NCI-H526 treated with DMSO at 0.1 percent for 48 hours (cell line): Measurements from ENCODE around the gene KCNH8.

Experiments used
- DNase-seq: peaks from one replicate; lab custom pipeline; 2025; lab: John Stamatoyannopoulos, UW

The KCNH8 gene

DNA sequence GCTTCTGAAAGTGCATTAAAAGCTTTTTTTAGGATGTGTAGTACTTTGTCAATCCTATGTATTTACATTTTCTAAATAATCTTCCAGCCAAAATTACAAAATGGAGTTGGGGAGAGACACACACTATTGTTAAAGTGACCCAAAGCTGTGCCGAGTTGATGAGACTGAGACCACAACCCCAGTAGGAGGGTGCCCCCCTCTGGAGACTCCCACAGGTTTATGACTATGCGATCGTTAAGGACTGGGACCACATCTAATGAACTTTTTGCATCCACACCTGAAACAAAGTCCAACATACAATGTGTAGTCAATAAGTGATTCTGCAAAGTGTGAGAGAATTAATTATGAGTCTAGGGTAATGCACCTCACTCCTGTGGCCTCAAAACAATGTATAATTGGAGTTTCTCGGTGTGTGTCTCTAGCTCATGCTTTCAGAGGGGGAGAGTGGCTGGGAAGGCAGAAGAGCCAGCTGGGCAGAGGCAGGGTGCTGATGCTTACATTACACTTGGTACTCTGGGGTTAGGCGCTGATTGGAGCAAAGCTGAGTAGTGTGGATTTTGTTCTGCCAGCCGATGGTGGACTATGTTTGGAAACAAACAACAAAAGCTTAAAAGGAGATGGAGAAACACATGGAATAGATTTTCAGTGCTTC lies 102.8 kb downstream of the KCNH8 start:
- DNase-seq, result no peak

DNA sequence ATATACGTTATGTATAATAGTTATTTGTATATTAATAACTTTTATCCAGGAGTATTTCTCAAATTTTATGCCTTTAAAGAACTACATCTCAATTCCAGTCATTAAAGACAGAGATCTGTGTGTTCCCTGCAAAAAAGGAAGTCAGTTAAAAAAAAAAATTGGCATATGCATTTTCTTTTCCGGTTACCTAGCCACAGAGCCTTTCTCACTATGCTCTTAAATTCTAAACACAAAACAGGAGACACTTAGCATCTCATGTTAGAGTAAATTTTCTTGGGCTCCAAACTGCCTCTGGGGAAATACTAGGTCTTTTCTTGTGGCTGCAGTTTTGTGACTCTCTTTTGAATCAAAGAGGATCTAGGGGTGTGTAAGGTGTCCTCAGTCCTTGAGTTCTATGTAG lies 105.9 kb downstream of the KCNH8 start:
- DNase-seq, result no peak

DNA sequence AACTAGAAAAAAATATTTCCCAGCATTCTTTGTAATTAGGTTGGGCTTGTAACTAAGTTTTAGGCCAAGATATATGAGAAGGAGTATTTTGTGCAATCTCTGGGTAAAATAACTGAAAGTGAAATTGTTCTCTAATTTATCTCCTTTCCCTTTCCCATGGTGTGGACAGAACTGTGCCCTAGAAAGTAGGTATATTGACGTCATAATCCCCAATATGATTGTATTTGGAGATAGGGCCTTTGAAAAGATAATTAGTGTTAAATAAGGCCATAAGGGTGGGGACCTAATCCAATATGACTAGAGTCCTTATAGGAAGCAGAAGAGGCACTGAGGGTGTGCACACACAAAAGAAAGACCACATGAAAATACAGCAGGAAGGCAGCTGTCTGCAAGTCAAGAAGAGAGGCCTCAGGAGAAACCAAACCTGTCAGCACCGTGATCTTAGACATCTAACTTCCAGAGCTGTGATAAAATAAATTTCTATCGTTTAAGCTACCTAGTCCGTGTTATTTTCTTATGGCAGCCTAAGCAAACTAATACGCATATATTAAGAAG lies 106.6 kb downstream of the KCNH8 start:
- DNase-seq, result no peak

DNA sequence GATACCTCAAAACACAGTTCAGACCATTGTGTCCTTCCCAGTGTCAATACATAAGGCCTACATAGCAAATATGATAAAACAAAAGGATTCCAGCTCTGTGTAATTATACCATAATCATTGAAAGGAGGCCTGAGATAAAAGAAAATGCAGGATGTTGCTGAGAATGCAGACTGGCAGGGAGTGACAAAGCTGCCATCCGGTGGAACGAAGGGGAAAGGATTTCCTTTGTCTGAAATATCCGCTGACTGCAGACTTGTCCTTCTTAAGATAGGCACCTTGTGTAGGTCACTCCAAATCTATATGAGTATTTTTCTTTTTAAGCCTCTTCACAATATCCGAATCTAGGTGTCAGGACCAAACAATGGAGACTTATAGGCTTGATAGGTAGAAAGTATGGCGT lies 108.0 kb downstream of the KCNH8 start:
- no peak for DNase-seq

DNA sequence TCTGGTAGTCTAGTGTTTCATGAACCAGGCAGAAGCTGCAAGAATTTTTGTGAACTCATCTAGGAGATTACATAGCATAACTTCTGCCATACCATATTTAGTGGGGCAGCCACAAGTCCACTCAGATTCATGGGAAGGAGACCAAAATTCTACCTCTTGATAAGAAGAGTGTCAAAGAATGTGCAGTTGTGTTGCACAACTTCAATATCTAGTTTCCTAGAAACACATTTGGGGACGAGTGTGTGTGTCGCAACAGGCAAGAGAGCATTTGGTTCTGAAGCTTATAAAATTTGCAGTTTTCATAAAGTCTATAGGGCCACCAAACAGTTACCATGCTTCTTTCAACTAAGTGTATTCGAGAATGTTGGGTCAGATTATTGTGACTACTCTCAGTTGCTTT lies 115.3 kb downstream of the KCNH8 start:
- DNase-seq, result no peak

DNA sequence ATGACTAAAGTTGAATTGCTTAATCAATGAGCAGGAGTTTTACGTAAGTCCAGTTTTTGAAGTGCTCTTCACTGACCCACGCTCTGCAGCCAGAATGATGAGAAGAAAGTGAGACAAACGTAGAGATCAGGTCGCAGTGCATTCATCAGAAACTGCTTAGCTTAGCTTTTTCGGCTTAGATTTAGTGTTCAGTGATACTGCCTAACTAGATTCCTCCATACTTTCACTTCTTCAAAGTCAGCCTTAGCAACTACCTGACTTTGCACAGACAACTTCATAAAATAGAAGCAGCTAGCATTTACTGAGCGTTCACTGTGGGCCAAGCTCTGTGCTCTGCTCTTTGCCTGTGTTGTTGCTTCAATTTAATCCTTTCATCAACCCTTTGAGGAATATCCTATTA lies 116.1 kb downstream of the KCNH8 start:
- no peak for DNase-seq

DNA sequence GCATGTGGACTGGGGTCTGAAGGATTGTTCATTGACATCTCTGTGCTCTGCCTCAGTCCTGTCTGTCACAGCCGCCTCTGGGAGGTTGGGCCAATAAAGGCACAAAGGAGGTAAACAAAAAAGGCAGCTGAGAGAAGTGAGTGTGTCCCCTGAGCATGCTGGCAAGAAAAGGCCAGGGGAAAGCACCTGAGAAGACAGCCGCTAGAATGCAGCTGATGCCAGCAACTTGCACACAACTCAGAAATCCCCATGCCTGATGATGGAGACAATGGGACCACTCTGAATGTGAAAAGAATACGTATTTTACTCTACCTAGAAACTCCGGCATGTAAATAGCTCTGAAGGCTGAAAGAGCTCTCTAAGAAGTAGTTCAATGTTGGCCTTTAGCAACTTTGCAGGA lies 118.7 kb downstream of the KCNH8 start:
- no peak for DNase-seq

DNA sequence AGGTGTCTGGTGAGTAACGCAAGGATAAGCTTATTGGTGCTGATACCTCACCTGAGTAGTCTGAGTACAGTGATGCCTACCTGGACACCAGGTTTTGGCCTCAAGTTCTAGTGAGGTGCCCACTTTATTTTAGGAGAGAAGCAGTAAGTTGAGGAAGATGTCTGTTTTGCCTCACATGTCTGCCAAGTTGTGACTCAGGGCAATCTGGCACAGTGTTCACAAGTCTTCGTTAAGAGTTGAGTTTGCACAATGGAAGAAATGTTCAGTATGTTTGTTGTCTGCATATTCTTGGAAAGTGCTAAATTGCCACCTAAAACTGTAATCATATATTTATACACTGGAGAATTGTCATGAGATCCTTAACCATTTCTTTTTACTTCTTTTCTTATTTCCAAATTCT lies 122.2 kb downstream of the KCNH8 start:
- DNase-seq, result no peak

DNA sequence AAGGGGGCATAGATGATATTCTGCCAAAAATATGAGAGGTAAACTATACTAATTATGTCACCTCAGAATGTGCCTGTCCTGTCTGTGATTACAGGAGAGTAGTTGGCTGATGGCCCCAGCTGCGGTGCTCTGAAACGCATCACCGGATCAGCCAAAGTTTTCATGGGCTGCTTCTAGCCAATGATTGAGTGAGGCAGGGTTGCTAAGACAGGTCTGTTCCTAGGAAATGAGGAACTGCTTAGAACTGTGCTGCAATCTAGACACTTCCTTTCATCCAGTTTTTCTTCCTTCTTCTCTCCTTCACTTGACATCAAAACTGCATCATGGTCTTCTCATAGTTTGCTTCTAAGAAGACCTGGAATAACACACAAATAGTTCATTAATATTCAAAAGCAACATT lies 124.0 kb downstream of the KCNH8 start:
- no peak for DNase-seq

DNA sequence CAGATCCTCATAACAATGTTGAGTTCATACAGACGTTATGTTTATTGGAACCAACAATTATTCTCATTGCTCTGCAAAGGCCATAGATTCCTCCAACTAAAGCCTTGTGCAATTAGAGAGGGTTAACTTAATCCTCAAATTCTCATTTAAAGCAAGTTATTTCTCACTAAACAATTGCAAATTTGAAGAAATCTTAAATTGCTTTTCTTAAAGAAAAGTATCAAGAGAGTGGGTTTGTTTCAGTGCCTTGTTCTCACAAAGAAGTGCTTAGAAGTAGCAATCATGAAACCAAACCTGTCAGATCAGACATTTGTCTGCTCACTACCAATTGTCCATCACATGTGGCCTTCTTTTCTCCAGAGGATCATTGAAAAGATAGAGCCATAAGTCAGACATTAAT lies 124.8 kb downstream of the KCNH8 start:
- no peak for DNase-seq

DNA sequence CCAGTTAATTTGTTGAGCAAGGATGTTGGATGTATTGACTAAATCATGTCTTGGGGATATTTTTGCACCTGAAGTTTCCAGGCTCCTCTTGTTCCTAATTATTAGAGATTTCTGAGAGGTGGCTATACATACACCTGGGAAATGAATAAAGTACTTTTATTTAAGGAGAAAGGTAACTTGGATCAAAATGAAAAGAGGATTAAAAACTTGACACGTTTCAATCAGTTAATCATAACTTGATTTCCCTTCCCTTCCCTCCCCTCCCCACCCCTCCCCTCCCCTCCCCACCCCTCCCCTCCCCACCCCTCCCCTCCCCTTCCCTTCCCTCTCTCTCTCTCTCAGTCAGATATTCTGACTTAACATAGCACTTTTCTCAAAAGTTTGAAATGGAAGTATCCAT lies 126.3 kb downstream of the KCNH8 start:
- no peak for DNase-seq

DNA sequence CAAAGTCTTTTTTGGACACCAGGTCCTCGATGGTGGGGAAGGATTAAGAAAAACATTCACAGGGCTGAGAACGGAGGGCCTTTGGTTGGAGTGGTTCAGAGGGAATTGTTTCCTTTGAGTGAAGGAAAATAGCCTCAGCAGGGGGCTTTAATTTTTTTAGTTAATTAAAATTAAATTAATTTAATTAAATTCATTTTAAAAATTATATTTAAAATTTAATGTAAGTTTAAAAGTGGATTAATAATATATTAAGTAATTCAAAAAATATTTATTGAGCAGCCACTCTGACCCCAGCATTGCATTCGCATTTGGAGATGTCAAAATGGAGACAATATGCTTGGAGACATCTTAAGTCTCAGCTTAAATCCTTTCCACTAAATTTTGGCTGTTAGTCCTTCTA lies 136.7 kb downstream of the KCNH8 start:
- DNase-seq, result no peak

DNA sequence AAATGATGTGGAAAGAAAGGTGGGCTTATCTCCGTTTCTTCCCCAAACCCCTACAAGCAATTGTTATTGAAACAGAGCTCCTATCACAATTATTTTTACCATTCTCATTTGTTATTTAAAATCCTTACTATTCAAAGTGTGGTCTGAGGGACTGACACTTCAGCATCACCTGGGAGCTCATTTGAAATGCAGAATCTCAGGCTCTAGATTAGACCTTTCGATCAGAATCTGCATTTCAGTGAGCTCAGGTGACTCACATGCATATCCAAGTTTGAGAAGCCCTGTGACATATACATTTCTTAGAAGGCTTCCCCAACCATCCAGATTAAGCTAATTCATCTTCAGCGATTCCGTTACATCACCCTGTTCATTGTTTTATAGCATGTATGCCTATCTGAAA lies 145.0 kb downstream of the KCNH8 start:
- no peak for DNase-seq

DNA sequence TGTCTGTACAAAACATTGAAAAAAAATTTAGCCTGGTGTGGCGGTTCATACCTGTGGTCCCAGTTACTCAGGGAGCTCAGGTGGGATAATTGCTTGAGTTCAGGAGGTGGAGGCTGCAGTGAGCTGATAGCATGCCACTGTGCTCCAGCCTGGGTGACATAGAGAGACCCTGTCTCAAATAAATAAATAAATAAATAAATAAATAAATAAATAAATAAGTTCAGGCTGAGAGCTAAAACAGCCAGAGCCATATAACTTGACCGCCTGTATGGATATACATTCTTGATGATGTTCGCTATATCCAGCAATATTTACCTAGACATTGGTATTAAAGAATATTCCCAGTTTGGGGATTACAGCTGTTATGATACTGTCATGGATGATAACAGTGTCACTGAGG lies 146.9 kb downstream of the KCNH8 start:
- no peak for DNase-seq

DNA sequence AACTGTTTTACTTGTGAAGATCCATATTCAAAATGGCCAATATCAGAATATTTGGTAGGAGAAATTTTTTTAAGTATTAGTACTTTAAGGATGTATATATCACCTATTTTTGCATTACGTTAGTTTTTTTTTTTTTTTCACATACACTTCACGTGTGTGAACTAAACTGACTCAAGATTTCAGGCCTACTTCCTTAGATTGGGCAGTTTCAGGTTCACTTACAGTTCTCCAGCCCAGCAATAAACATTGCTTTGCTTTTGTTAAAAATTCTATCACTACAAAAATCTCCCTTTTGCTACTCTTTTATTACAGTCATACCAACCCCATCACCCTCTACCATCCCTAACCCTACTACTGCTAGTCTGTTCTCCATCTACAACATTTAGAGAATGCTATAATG lies 183.6 kb downstream of the KCNH8 start:
- DNase-seq, result no peak

DNA sequence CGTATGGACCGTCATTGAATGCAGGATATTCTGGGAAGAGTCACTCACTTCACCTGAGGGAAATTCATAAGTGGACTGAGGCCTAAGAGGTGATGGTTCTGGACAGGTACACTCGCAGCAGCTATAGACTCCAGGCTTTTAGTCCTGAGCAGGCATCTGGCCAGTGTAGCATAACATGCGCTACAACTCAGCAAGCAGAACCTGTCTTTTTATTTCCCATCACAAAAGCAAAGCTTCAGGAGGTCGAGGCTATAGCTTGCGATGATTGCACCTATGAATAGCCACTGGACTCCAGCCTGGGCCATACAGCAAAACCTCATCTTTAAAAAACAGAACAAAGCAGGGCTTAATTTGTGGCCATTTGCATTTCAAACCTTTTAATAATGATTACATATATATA lies 185.8 kb downstream of the KCNH8 start:
- no peak for DNase-seq

DNA sequence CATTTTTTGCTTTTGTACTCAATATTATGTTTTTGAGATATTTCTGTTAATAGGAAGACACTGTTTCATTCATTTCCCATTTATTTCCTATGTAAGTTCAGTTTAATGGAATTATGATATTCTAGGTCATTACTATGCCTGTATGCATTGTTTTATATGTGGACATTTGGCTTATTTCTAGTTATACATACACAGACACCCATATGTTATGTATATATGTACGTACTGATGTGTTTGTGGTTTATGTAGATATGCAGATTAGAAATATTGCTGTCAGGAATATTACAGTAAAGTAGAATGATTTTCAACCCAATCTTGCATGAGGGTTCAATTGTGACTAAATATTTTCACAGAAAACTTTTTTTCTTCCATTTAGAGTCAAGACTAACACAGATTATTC lies 190.5 kb downstream of the KCNH8 start:
- no peak for DNase-seq

DNA sequence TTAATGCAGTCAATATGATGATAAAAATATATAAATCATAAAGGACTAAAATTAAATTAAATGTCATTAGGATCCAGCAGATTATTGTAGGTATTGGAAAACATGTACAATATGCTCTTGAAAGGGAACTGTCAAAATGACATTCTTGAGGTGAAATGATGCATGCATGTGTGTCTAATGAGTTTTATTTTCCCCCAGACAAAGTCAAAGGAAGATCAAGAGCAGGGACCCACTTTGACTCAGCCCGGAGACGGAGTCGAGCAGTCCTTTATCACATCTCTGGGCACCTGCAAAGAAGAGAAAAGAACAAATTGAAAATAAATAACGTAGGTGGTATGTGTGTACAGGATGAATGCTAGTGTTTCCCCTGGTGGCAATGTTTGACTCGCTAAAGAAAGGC lies 194.1 kb downstream of the KCNH8 start:
- no peak for DNase-seq

DNA sequence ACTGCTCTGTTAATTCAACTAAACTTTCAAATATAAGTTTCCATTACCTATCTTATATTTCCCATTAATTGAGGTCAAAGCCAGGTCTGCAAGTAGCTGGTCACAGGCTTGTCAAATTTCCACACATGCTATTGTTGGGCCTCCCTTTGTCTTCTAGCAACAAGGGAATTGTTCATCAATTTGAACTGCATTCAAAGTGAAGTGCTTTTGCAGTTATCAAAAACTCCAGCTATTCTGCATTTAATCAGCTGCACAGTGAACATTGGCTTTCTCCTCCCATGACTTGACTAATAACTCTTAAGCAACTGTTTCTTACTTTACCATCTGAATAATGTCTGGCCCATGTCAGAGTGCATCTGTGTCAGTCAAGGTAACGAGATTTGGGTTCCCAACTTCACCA lies 198.4 kb downstream of the KCNH8 start:
- no peak for DNase-seq

DNA sequence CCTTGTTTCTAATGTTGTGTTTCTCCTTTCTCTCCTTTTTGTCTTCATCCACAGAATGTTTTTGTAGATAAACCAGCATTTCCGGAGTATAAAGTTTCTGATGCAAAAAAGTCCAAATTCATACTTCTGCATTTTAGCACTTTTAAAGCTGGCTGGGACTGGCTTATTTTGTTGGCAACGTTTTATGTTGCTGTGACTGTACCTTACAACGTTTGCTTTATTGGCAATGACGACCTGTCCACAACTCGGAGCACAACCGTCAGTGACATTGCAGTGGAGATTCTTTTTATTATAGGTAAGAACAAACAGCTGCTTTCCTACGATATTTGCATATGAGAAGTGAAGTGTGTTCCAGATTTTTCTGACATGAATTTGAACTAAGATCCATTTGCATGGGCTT lies 199.4 kb downstream of the KCNH8 start:
- peak; percentile 63 for DNase-seq

DNA sequence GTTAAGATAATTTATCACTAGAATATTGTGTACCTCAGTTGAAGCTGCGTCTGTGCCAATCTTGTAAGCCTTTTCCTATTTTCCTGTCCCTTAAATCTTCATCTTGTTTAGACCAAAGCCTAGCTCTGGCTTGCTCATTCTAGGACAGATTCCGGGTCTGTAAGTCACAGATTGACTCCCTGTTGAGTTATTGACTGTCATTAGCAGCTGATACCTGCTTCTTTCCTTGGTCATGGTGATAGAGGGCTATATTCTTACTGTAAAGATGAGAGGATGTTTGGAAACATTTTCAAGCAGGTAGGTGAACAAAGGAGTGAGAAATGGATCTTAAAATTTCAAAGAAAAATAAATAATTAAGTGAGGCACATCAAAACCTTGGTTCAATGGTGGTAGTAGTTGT lies 200.2 kb downstream of the KCNH8 start:
- DNase-seq, result no peak

DNA sequence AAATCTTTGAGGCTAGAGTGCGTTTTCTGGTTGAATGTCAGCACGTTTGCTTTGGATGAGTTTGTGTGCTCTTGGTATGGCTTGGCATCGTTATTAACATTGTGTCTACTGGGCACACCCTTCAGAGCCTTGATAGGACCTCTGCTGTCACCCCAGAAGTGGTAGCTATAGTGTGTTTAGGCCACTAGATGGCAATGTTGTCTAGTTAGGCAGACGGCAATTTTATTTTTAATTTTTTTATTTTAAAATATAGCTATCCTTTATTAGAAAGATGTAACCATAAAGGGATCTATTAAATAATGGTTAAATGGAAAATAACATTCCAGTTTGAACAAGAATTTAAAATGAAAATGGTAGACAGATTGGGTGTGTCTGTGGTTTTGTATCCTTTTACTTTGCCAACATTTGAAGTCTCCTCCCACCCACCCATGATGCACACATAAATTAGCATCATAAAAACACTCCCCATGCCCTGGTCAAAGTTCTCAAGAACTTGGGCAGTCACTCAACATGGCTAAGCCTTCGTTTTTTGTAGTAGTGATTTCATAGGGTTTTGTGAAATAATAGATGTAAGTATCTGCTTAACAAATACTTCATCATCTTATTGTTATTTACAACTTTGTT lies 200.7 kb downstream of the KCNH8 start:
- peak; percentile 12 for DNase-seq

DNA sequence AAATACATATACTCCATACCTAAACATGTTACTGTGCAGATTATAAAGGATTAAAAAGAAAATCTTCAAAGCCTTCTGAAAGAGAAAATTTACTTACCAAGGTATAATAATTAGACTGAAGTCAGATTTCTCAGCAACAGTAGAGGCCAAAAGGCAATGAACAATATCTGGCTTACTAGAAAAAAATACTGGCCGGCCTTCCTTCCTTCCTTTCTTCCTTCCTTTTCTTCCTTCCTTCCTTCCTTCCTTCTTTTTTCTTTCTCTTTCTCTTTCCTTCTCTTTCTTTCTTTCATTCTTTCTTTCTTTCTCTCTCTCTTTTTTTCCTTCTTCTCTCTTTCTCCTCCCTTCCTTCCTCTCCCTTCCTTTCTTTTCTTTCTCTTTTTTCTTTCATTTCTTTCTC lies 209.6 kb downstream of the KCNH8 start:
- DNase-seq, result no peak

DNA sequence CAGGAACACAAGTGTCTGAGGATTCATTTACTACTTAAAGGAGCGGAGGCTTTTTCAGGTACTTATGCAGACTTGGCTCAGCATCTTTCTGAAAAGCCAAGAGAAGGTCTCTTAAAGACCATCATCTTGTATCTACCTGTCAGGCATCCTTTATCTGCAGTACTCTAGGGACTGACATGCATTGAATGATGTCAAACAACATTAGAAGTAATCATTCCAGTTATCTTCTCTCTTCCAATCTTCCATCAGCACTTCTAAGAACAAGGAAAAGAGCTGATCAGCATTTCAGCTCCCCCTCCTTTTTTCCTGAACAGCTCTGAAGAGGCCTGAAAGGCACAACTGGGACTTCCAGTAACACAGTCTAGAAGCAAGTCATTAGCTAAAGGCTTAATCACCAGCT lies 214.8 kb downstream of the KCNH8 start:
- no peak for DNase-seq
